GM19099 (cell line): Measurements from ENCODE around the gene LIMCH1.

Source experiments
- POLR2A ChIP-seq: IDR thresholded peaks from 3 replicates; pipeline ENCODE4 v1.6.1; 2011; ENCODE audit warnings: low read depth; ENCODE audit not compliant: insufficient read length; ENCODE audit errors: extremely low read depth

Gene LIMCH1

GRCh38 chr4:41725254-41725653 lies 187.3 kb downstream of the LIMCH1 start:
- no peak for TF ChIP-seq POLR2A

GRCh38 chr4:41727861-41728572 lies 190.1 kb downstream of the LIMCH1 start:
- no peak for TF ChIP-seq POLR2A

- no peak for TF ChIP-seq POLR2A
Observed at GRCh38 chr4:41728573-41728913, 190.6 kb downstream of the LIMCH1 start.

- TF ChIP-seq POLR2A = no peak
Observed at GRCh38 chr4:41731569-41732126, 193.7 kb downstream of the LIMCH1 start.

- TF ChIP-seq POLR2A = no peak
Observed at GRCh38 chr4:41734371-41734770, 196.4 kb downstream of the LIMCH1 start.

- TF ChIP-seq POLR2A = no peak
Observed at GRCh38 chr4:41741354-41741753, 203.4 kb downstream of the LIMCH1 start.

GRCh38 chr4:41744572-41745291 lies 206.8 kb downstream of the LIMCH1 start:
- TF ChIP-seq POLR2A = no peak

GRCh38 chr4:41745292-41746024 lies 207.5 kb downstream of the LIMCH1 start:
- no peak for TF ChIP-seq POLR2A

GRCh38 chr4:41746025-41746439 lies 208.1 kb downstream of the LIMCH1 start:
- TF ChIP-seq POLR2A = no peak

GRCh38 chr4:41746440-41747229 lies 208.7 kb downstream of the LIMCH1 start:
- no peak for TF ChIP-seq POLR2A

- no peak for TF ChIP-seq POLR2A
Observed at GRCh38 chr4:41747230-41748055, 209.5 kb downstream of the LIMCH1 start.

- TF ChIP-seq POLR2A = no peak
Observed at GRCh38 chr4:41748074-41748570, 210.2 kb downstream of the LIMCH1 start.

- no peak for TF ChIP-seq POLR2A
Observed at GRCh38 chr4:41748571-41749475, 210.9 kb downstream of the LIMCH1 start, which contains the start of gene PHOX2B. Gene PHOX2B, minus strand, starts transcription at chr4:41748725. Its CDS starts 115 bp downstream, at chr4:41748610.
